ENCODE results near the gene HOXB13. TPM values are rescaled to one million over a fixed set of nuclear protein-coding genes. Genes with fewer than 3 reads are reported as not detected.

HOXB13 gene
- total RNA-seq, 2 donors from 2014 or later, result 39.4 to 88.0 TPM

DNA sequence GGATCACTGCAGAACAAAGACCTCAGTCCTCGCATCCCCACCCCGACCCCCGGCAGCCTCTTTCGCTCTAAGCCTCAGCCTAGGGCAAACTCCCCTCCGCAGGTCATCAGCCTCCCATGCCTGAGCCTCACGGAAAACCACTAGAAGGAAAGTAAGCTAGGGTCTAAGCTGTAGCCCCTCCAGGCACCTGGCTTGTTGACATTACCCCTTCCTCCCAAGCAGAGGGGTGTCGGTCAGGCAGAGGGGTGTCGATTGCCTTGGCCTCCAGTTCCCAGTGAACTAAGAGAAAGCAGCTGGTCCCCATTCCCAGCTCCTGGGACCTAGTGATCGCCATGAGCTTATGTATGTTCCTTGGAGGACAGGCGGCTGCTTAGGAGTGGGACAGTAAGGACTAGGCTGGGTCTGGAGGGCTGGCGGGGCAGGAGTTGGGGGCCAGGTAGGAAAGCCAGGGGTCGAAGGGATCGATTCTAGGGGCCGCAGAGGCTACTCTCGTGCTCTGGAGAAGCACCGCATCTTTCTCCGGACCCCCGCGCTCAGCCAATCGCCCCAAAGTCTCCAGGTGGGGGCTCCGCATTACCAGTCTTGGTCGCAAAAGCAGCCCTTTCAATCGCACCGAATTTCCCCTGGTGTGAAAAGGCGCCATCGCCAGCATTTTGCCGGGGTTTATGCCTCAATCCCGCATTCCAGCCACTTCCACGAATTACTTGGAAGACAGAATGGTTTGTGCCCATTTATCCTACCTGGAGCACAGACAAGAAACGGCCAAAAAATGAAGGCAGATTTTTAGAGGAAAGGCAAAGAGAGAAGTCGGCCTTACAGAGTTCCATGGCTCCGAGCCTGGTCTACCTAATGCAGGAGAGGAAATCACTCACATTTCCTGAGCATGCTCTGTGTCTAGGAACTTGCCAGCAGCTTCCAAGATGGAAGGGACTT lies 21.3 kb upstream of the HOXB13 start:
- intact Hi-C loops (cut with DNase I, micrococcal nuclease), result no loop called here
- ATAC-seq, result no peak
- DNase-seq, result no peak

DNA sequence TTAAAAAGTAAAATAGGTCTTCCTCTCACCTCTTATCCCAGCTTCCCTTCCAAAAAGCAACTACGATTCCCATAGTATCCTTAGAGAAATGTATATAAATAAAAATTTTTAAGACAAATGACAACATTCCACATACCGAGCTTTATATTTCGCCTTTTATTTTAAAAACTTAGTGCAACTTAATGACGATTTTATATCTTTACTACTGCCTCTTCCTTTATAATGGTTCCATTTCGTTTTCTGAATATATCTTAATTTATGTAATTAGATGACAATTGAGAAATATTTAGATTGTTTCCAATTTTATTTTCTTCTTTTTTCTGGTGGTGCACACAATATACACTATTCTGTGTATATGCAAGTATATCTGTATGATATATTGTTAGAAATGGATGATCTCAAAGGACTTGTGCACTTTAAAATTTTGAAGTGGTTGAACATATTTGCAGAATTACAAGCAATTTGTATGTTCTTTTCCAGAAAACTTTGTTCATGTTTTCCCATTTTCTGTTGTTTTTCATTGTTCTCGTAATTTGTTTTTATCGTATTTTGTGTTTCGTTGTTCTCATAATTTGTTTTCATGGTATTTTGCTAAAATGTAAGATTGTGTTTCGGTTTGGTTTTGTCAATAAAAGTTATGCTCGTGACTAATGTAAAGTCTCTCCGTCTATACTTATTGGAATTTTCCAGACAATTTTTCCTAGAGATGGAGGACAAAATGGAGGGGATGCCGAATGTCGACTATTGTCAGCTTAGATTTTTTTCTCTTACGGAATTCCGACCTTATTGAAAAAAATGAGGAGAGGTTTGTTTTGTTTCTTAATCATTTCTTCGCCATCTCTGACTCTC lies 20.4 kb upstream of the HOXB13 start:
- no peak for ATAC-seq
- intact Hi-C loops (cut with DNase I, micrococcal nuclease), result no loop called here
- DNase-seq, result no peak

DNA sequence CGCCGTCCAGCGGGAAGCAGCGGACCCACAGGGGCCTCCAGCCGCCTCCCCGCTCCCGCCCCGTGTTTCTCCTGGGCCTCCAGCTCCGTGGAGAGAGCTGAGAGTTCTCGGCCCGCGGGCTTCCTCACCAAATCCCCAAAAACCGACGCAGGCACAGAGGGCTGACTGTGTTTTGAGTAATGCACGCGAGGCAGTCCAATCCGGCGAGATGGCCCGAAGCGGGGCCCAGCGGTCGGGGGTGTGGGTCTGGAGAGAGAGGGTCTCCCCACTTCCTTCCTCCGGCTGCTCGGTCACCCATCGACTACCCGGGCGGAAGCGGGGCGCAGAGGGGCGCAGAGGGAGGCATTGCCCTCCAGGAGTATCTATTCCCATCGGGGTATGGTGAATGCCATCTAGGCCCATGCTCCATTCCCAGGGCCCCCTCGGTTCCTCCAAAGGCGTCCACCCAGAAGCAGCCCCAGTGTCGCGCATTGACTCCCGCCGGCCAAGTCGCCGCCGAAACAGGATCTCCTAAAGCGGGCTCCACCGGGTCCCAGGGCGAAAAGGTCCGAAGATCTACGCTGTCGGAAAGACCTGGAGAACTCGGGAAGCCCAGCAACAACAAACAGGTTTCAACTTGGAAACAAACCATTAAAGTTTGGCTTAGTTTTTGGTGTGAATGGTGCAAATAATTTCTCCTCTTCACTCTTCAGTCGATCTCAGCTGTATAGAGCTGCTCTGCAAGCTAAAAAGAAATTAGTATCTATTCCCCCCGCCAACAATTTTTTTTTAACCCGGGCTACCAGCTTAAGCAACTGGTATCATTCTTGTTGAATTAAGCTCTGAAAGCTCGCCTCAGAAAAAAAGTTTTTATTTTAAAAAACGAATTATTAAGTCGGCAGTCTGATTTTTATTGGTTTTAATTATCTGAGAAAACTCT lies 19.2 kb upstream of the HOXB13 start:
- ATAC-seq (no peak), DNase-seq (no peak)
- intact Hi-C loops (cut with DNase I, micrococcal nuclease), result no loop called here

DNA sequence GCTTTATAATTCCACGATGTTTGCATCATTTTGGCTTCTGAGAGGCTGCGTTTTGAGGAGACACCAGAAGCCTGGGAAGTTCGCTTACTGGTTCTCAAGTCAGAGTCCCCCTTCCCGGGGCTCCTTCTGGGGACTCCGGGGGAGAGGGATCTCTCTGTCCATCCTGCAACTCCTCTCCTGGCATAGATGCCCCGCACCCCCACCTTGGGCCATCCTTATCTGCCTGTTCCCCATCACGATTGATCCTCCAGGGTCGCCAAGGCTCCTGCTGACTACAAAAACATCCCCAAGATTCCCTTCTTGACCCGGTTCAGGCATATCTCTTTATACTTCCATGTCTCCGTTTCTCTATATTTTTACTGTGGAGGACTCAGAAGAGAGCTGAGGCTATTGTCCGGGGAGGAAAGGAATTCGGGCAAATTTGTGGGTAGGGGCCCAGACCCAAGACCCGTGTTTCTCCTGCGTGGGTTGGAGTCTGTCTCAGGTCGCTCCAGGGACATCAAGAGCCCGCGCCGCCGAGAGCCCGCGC lies 18.4 kb upstream of the HOXB13 start:
- ATAC-seq (no peak), DNase-seq (no peak)
- intact Hi-C loops (cut with DNase I, micrococcal nuclease), result no loop called here

DNA sequence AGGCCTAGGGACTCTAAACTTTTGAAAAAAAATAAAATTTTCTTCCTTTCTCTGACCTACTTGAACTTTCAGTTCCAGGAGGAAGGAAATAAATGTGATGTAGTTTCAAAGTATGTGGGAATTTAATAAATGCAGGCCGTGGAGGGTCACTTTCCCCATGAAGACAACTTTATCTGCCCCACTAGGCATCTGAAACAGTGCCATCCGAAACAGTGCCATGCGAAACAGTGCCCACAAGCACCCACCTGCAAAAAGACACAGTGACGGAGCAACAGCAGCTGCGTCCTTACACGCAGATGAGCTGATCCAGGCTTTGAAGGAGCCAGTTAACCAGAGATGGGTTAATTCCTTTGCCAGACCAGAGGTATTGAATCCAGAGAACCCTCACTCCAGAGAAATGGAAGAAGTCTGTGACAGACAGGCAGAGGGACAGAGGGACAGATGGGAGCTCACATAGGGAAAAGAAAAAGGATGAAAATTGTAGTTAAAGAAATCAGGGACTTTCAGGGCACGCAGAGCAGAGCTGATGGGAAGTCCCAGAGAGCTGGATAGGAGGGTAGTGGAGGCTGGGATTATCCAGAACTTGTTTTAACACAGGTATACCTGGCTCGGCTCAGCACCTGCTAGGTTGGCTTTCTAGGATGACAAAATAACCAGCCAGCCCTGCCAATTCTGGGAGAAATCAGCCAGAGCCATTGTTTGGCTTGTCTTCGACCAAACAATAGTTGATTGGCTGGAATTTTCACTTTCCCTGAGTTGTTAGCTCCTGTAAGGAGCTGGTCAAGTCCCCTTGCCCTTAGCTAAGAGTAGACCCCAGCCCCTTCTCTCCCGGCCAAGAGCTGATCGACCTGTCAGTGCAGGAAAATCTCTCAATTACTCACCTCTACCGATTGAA lies 17.1 kb upstream of the HOXB13 start:
- DNase-seq (no peak), ATAC-seq (no peak)
- intact Hi-C loops (cut with DNase I, micrococcal nuclease), result no loop called here

DNA sequence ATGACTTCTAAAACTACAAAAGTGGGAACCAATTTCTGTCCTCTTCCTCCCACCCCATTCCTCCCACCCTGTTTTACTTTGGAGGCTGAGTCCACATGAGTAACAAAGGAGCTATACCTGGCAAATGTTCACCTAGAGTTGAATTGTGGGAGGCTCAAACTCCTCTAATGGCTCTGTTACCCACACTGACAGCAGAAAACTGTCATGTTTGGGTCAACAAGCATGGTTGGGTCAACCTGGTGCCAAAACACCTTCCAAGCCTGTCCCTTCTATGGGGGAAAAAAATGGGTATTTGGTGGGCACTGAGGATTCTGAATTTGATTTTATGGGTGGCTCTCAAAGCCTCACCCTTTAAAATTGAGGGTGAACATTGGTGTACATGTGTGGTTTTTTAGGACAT lies 12.0 kb upstream of the HOXB13 start:
- DNase-seq, result no peak
- intact Hi-C loops (cut with DNase I, micrococcal nuclease), result no loop called here
- ATAC-seq, result no peak

DNA sequence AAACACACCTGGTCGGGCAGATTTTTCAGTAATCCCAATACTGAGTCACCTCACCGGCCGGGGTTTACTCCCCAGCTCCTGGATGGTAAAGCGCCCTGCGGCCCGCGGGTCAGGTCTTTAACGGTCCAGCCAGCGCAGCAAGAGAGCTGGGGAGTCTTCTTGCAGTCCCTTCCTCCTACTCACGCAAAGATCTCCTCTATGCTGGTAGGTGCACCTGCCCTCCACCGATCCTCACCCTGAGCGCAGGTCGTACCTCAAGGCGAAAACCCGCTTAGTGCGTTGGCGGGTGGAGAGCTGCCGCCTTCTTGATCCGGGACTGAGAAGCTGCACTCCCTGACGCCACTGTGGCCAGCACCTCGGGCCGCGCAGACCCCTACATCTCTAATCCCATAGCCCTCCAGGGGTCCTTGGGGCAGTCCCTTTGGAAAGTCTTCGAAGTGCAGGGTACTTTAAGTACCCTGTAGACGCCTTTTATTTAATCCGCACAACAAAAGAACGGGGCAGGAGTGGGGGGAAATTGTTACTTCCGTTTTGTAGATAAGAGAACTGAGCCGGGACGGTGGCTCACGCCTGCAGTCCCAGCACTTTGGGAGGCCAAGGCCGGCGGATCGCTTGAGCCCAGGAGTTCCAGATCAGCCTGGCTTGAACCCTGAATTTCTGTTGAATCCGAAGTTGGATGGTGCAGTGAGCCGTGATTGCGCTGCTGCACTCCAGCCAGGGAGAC lies 10.4 kb upstream of the HOXB13 start:
- intact Hi-C loops (cut with DNase I, micrococcal nuclease), result no loop called here
- DNase-seq (no peak), ATAC-seq (no peak)

DNA sequence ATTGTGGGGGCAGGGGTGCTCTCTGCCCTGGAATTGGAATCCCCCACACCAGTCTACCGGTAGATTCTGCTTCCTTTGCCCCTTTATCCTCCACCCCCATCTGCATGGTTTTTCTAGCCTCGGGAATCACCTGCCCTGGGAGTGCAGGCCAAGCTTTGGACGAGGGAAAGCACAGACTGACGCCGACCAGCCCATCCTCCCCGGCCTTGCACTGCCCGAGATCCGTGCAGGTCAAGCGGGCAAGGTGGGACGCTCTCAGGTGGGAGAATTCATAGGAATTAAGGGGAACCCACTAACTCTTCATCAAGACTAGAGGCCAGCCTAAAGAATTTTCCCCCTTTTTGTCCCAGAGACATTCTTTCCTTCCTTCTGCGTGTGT lies 9.9 kb upstream of the HOXB13 start:
- no peak for ATAC-seq

DNA sequence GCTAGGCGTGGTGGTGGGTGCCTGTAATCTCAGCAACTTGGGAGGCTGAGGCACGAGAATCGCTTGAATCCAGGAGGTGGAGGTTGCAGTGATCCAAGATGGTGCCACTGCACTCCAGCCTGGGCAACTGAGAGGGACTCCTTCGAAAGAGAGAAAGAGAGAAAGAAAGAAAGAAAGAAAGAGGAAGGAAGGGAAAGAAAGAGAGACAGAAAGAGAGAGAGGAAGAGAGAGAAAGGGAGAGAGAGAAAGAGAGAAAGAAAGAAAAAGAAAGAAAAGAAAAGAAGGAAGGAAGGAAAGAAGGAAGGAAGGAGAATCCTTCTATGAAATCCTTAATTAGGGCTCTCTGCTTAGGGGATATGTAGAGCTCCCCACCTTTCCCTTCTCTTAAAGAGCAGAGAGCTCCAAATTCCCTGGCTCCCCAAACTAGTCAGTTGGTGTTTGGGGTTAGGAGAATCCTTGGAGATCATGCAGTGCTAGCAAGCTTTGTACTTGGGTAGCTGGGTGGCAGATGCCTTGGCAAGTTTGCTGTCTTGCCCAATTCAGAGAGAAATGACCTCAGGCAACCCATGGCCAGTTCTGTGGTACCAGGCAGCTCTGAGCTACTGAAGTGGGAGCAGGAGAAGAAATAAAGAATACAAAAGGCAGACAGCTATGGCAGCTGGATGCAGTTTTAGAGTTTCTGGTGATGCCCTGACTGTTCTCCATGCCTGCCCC lies 8.9 kb upstream of the HOXB13 start:
- ATAC-seq (no peak), DNase-seq (peak in 1 of 2 donors; percentile 4)
- intact Hi-C loops (cut with DNase I, micrococcal nuclease), result no loop called here

More for the DNA sequence above, 9.9 kb upstream of the HOXB13 start:
- intact Hi-C loops (cut with DNase I, micrococcal nuclease), result no loop called here
- no peak for DNase-seq

DNA sequence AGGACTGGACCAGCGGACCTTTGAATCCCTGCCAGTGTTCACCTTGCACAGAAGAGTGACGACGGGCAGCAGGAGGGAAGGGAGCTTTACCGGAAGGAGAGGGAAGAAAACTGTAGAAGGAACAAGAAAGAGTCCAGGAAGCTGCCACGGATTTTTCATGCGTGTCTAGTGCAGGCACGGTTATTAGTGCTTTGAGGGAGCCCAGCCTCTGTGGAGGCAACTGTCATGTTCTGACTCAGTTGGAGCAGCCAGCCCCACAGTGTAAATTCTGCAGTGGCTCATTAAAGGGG lies 6.5 kb upstream of the HOXB13 start:
- intact Hi-C loops (cut with DNase I, micrococcal nuclease), result no loop called here
- ATAC-seq, result no peak
- DNase-seq, result peak in 1 of 2 donors; percentile 19

DNA sequence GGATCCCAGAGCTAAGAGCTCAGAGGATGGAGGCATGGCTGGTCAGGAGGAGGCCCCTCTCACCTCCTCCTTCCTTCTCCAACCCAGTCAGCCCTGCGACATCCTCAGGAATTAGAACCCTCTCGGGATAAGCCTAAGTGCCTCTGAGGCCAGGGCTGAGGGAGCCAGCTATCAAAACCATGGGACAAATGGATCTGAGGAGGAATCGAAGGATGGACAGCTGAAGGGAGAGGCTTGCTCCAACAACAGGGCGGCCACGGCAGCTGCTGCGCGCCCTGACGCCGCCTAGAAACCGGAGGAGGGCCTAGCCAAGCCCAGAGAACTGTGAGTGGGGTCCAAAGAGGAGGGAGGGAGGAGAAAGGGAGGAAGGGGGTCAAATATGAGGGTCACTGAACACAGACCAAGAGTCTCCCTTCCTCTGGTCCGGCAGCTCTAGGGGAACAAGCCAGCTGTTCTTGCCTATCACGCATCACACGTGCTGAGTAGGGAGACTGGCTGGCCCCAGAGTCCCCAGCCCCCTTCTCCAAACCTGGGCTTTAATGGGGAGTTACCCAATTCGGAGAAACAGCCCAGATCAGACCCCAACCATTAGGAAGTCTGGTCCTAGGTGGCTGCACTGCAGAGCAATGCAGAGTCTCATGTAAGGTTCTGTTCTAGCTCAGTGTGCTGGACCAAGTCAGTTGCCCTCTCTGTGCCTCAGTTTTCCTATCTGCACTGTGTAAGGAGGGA lies 5.9 kb upstream of the HOXB13 start:
- intact Hi-C loops (cut with DNase I, micrococcal nuclease), result no loop called here
- no peak for DNase-seq
- no peak for ATAC-seq

DNA sequence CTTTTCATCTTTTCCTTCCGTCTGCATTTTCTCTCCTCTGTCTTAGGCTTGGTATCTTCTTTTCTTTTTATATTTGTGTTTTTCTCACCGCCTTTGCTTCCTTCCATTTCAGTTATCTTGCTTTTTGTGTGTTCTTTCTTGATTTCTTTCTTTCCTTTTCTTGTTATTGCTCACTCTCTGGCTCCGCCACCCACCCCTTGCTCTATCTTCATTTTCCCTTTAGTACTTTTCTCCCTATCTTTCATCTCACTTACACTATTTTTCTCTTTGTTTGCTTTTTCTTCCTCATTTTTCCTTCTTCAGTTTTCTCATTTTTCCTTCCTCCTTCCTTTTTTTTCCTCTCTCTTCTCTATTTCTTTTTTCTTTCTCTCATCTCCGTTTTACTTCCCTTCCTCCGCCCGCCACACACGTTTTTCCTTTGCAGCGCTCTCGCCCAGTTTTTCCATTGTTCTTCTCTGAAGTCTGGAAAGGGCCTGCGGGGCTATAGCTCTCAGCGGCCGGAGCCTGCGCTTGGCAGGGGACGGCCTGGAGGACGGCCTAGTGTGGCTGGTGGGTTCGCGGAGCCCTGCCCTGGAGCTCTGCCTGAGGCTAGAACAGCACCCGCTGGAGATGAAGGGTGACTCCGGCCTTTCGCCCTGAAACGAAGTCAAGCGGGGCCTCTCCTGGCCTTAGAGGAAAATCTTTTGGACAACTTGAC lies 5.2 kb upstream of the HOXB13 start:
- intact Hi-C loops (cut with DNase I, micrococcal nuclease), result no loop called here
- ATAC-seq (no peak), DNase-seq (no peak)

DNA sequence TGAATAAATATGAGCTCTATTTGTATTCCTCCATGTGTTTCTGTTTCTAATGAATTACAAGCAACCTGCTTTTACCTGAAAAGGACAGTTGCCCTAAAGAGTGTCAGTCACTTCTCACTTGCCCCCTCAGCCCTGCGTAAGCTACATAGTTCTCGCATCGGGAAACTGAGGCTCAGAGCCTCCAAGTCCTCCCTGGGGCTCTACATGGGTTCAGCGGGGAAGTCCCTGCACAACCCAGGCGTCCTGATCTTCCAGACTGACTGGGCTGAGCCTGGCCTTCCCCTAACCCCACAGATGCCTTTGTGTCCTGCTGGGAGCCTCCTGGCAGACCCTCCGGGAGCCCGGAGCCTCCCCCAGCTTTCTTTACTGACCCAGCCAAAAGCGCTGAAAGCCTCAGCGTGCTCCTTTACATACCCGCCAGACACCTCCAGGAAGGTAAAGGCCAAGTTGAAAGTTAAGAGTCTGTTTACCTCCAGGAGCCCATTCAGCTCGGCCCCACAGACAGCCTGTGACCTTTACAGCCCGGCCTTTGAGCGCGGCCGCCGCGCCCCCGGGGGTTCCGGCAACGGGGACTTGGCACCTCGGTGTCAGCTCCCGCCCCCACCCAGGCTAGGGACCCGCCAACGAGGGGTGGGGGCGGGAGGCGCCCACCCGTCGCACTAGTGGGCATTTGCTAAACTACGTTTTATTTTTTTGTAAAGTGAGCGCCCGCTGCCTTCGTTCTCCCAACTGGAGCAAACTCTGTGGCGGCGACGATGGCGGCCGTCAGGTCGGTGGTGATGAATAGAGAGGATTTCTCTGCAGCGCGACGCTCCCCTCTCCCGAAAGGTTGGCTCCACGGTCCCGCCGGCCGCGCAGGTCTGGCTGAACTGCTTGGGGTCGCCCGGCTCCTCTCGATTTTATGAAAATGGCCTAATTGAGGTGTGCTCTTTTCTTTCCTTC lies 4.4 kb upstream of the HOXB13 start:
- DNase-seq (no peak), ATAC-seq (no peak)
- intact Hi-C loops (cut with DNase I, micrococcal nuclease), result no loop called here

DNA sequence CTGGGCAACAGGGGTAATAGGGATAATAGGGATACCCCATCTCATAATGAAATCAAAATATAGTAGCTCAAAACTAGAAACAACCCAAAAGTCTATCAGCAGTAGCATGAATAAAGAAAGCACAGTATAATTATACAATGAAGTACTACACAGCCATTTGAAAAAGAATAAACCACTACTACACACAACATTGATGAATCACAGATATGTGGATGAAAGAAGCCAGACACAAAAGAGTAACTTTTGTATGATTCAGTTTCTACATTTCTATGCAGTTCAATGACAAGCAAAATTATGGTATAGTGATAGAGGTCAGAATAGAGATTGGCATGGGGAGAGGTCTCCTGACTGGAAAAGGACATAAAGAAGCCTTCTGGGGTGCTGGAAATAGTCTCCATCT lies 2.8 kb upstream of the HOXB13 start:
- DNase-seq, result no peak
- intact Hi-C loops (cut with DNase I, micrococcal nuclease), result no loop called here
- no peak for ATAC-seq

DNA sequence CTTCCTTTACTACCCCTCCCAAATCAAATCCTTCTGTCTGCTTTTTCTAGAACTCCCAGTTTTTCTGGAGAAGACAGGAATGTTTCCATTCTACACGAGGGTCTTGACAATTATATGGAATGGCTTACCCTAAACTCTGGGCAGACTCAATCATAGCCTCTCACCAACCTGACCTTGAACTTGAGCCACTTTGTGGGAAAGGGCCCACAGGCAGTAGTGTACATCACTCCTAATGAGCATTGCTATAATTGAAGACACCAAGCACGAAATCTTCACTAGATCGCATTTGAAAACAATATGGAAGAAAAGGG lies 1.6 kb upstream of the HOXB13 start:
- DNase-seq (no peak), ATAC-seq (no peak)
- intact Hi-C loops (cut with DNase I, micrococcal nuclease), result no loop called here

Data from left colon (tissue), 2 donors.